MV-4-11 (cell line): ENCODE measurements around the gene DPY19L3.
"Not testable (repeated sequence)": the region's sequence is repeated elsewhere in the genome, so short reads cannot be mapped to it uniquely, and the experiment has no call there.

Experiments
- DNase-seq: peaks from one replicate; lab custom pipeline; 2025; lab: John Stamatoyannopoulos, UW

Gene DPY19L3

GRCh38 chr19:32392901-32393300 is 12.7 kb upstream of the DPY19L3 start:
- no peak for DNase-seq

- no peak for DNase-seq
Observed at GRCh38 chr19:32396046-32396652, 9.4 kb upstream of the DPY19L3 start.

GRCh38 chr19:32397671-32398101 is 7.9 kb upstream of the DPY19L3 start:
- DNase-seq = peak; percentile 19

- no peak for DNase-seq
Observed at GRCh38 chr19:32401992-32402391, 3.6 kb upstream of the DPY19L3 start.

- no peak for DNase-seq
Observed at GRCh38 chr19:32403291-32403995, 2.1 kb upstream of the DPY19L3 start.

GRCh38 chr19:32404213-32404932 is 1.2 kb upstream of the DPY19L3 start:
- DNase-seq = peak; percentile 36

GRCh38 chr19:32404933-32405430 is 588 bp upstream of the DPY19L3 start:
- no peak for DNase-seq

GRCh38 chr19:32406161-32407003 is 812 bp downstream of the DPY19L3 start:
- DNase-seq = peak; percentile 13

GRCh38 chr19:32407004-32407992 is 1.7 kb downstream of the DPY19L3 start:
- DNase-seq = no peak

- DNase-seq = no peak
Observed at GRCh38 chr19:32415246-32415645, 9.7 kb downstream of the DPY19L3 start.

GRCh38 chr19:32415669-32416068 is 10.1 kb downstream of the DPY19L3 start:
- no peak for DNase-seq

- no peak for DNase-seq
Observed at GRCh38 chr19:32416749-32417456, 11.3 kb downstream of the DPY19L3 start.

GRCh38 chr19:32418155-32418554 is 12.6 kb downstream of the DPY19L3 start:
- no peak for DNase-seq

GRCh38 chr19:32421589-32422361 is 16.2 kb downstream of the DPY19L3 start:
- DNase-seq = peak; percentile 99

GRCh38 chr19:32422435-32422834 is 16.9 kb downstream of the DPY19L3 start:
- no peak for DNase-seq

- DNase-seq = not testable (repeated sequence)
Observed at GRCh38 chr19:32423944-32424343, 18.4 kb downstream of the DPY19L3 start.

- DNase-seq = no peak
Observed at GRCh38 chr19:32427536-32427935, 22.0 kb downstream of the DPY19L3 start.

GRCh38 chr19:32436692-32437091 is 31.1 kb downstream of the DPY19L3 start:
- no peak for DNase-seq

GRCh38 chr19:32437096-32437495 is 31.5 kb downstream of the DPY19L3 start:
- DNase-seq = no peak
